Upper lobe of left lung (tissue), 4 donors: Measurements from ENCODE around the gene GTF2A2.

ENCODE experiments used
- CTCF ChIP-seq, 6 experiments: fragments of 450-650 bp in 4 of 6; fragments of 200-600 bp in 2 of 6; sonication (generic) in 2 of 6; IDR thresholded peaks; one replicate each; pipeline ENCODE4 v1.5.1; 2016 to 2019; ENCODE audit warnings: antibody characterized with exemption in 6 of 6
- EP300 ChIP-seq, 4 donors: sonication (generic); formaldehyde crosslinking; IDR thresholded peaks; one replicate each; pipeline ENCODE4 v1.5.1; 2017; ENCODE audit warnings: antibody characterized with exemption in 4 of 4, control low read depth in 2 of 4
- POLR2A ChIP-seq, 4 donors: fragments of 450-650 bp; IDR thresholded peaks; one replicate each; pipeline ENCODE4 v1.5.1; 2016 to 2017; ENCODE audit warnings: antibody characterized with exemption in 4 of 4, mild to moderate bottlenecking in 2 of 4

- no peak for TF ChIP-seq POLR2A (IDR thresholded peaks at IDR 0.05)
- TF ChIP-seq EP300 (IDR thresholded peaks at IDR 0.05), result no peak
- TF ChIP-seq CTCF (IDR thresholded peaks at IDR 0.05), result no peak
Measured at GRCh38 chr15:59680870-59681269, 23.6 kb upstream of the GTF2A2 start.
